ENCODE results near the gene CCDC142.
"Not testable (repeated sequence)": the region's sequence is repeated elsewhere in the genome, so short reads cannot be mapped to it uniquely, and the experiment has no call there.

The CCDC142 gene

GRCh38 chr2:74481961-74482800, 617 bp downstream of the CCDC142 start:
- Histone ChIP-seq H3K4me1 (ENCODE audit: control insufficient read depth in 2 of 2, insufficient read depth in 2 of 2, low read length in 2 of 2) (peaks cover 24 to 25% of the 10 kb centered on the region in 2 donors), H3K4me3 (ENCODE audit: low read length in 2 of 2) (peak overlapping the region; percentile 100), H3K36me3 (ENCODE audit: control insufficient read depth in 2 of 2, insufficient read depth in 2 of 2, low read length in 2 of 2) (peaks cover 7 to 16% of the 10 kb centered on the region in 2 donors), H3K27ac (ENCODE audit: low read depth in 2 of 2, low read length in 2 of 2) (peak overlapping the region; percentile 93), H3K9me3 (ENCODE audit: control insufficient read depth in 2 of 2, low read length in 2 of 2) (no peaks in the 10 kb centered on the region), H3K27me3 (ENCODE audit: control insufficient read depth in 2 of 2, insufficient read depth in 2 of 2, low read length in 2 of 2) (no peaks in the 10 kb centered on the region), H3K9ac (ENCODE audit: low read depth in 1 of 2, low read length in 2 of 2) (peak overlapping the region; percentile 79 to 89)

- no peaks in the 10 kb centered on the region for H3K27me3 ChIP-seq (ENCODE audit: control insufficient read depth in 2 of 2, insufficient read depth in 2 of 2, low read length in 2 of 2)
- H3K36me3 ChIP-seq (ENCODE audit: control insufficient read depth in 2 of 2, insufficient read depth in 2 of 2, low read length in 2 of 2): peaks cover 7 to 19% of the 10 kb centered on the region in 2 donors
- H3K27ac ChIP-seq (ENCODE audit: low read depth in 2 of 2, low read length in 2 of 2): peak overlapping the region in 1 of 2 donors; percentile 93
- peak overlapping the region; percentile 100 for H3K4me3 ChIP-seq (ENCODE audit: low read length in 2 of 2)
- H3K9ac ChIP-seq (ENCODE audit: low read depth in 1 of 2, low read length in 2 of 2): peak overlapping the region; percentile 79 to 89
- peaks cover 24 to 25% of the 10 kb centered on the region in 2 donors for H3K4me1 ChIP-seq (ENCODE audit: control insufficient read depth in 2 of 2, insufficient read depth in 2 of 2, low read length in 2 of 2)
- H3K9me3 ChIP-seq (ENCODE audit: control insufficient read depth in 2 of 2, low read length in 2 of 2): no peaks in the 10 kb centered on the region
Observed at GRCh38 chr2:74481431-74481830, 1.4 kb downstream of the CCDC142 start.

- Histone ChIP-seq H3K36me3 (ENCODE audit: control insufficient read depth in 2 of 2, insufficient read depth in 2 of 2, low read length in 2 of 2) (peaks cover 13 to 23% of the 10 kb centered on the region in 2 donors), H3K27ac (ENCODE audit: low read depth in 2 of 2, low read length in 2 of 2) (no peak overlapping the region), H3K4me1 (ENCODE audit: control insufficient read depth in 2 of 2, insufficient read depth in 2 of 2, low read length in 2 of 2) (peaks cover 16 to 20% of the 10 kb centered on the region in 2 donors), H3K9ac (ENCODE audit: low read depth in 1 of 2, low read length in 2 of 2) (no peak overlapping the region), H3K9me3 (ENCODE audit: control insufficient read depth in 2 of 2, low read length in 2 of 2) (no peaks in the 10 kb centered on the region), H3K4me3 (ENCODE audit: low read length in 2 of 2) (no peak overlapping the region), H3K27me3 (ENCODE audit: control insufficient read depth in 2 of 2, insufficient read depth in 2 of 2, low read length in 2 of 2) (no peaks in the 10 kb centered on the region)
Observed at GRCh38 chr2:74474899-74475298, 7.9 kb downstream of the CCDC142 start.

- H3K4me3 ChIP-seq (ENCODE audit: low read length in 2 of 2): no peak overlapping the region
- no peak overlapping the region for H3K27ac ChIP-seq (ENCODE audit: low read depth in 2 of 2, low read length in 2 of 2)
- no peak overlapping the region for H3K9ac ChIP-seq (ENCODE audit: low read depth in 1 of 2, low read length in 2 of 2)
- no peaks in the 10 kb centered on the region for H3K27me3 ChIP-seq (ENCODE audit: control insufficient read depth in 2 of 2, insufficient read depth in 2 of 2, low read length in 2 of 2)
- peaks cover 13 to 23% of the 10 kb centered on the region in 2 donors for H3K36me3 ChIP-seq (ENCODE audit: control insufficient read depth in 2 of 2, insufficient read depth in 2 of 2, low read length in 2 of 2)
- no peaks in the 10 kb centered on the region for H3K9me3 ChIP-seq (ENCODE audit: control insufficient read depth in 2 of 2, low read length in 2 of 2)
- H3K4me1 ChIP-seq (ENCODE audit: control insufficient read depth in 2 of 2, insufficient read depth in 2 of 2, low read length in 2 of 2): peaks cover 16 to 20% of the 10 kb centered on the region in 2 donors
Observed at GRCh38 chr2:74474481-74474880, 8.3 kb downstream of the CCDC142 start.

- Histone ChIP-seq H3K36me3 (ENCODE audit: control insufficient read depth in 2 of 2, insufficient read depth in 2 of 2, low read length in 2 of 2) (peaks cover 13 to 23% of the 10 kb centered on the region in 2 donors), H3K4me3 (ENCODE audit: low read length in 2 of 2) (peak overlapping the region; percentile 95 to 98), H3K27me3 (ENCODE audit: control insufficient read depth in 2 of 2, insufficient read depth in 2 of 2, low read length in 2 of 2) (no peaks in the 10 kb centered on the region), H3K4me1 (ENCODE audit: control insufficient read depth in 2 of 2, insufficient read depth in 2 of 2, low read length in 2 of 2) (peaks cover 16 to 20% of the 10 kb centered on the region in 2 donors), H3K27ac (ENCODE audit: low read depth in 2 of 2, low read length in 2 of 2) (peak overlapping the region; percentile 92 to 94), H3K9ac (ENCODE audit: low read depth in 1 of 2, low read length in 2 of 2) (peak overlapping the region; percentile 90 to 91), H3K9me3 (ENCODE audit: control insufficient read depth in 2 of 2, low read length in 2 of 2) (no peaks in the 10 kb centered on the region)
Observed at GRCh38 chr2:74472945-74473258, 9.9 kb downstream of the CCDC142 start.

- Histone ChIP-seq H3K27ac (ENCODE audit: low read depth in 2 of 2, low read length in 2 of 2) (peak within 1 kb of the TSS; percentile 92 to 94), H3K4me3 (ENCODE audit: low read length in 2 of 2) (peak within 1 kb of the TSS; percentile 95 to 98), H3K9ac (ENCODE audit: low read depth in 1 of 2, low read length in 2 of 2) (peak within 1 kb of the TSS; percentile 90 to 91), H3K27me3 (ENCODE audit: control insufficient read depth in 2 of 2, insufficient read depth in 2 of 2, low read length in 2 of 2) (no peaks in the 10 kb centered on the region), H3K9me3 (ENCODE audit: control insufficient read depth in 2 of 2, low read length in 2 of 2) (no peaks in the 10 kb centered on the region), H3K4me1 (ENCODE audit: control insufficient read depth in 2 of 2, insufficient read depth in 2 of 2, low read length in 2 of 2) (peaks cover 16 to 20% of the 10 kb centered on the region in 2 donors), H3K36me3 (ENCODE audit: control insufficient read depth in 2 of 2, insufficient read depth in 2 of 2, low read length in 2 of 2) (peaks cover 13 to 20% of the 10 kb centered on the region in 2 donors)
Observed at GRCh38 chr2:74472086-74472944, 10.5 kb downstream of the CCDC142 start, which contains the start of gene MRPL53. Gene MRPL53 (minus strand): TSS chr2:74472680. CDS start chr2:74472660, 20 bp downstream.

GRCh38 chr2:74471332-74472065, 11.3 kb downstream of the CCDC142 start:
- no peaks in the 10 kb centered on the region for H3K9me3 ChIP-seq (ENCODE audit: control insufficient read depth in 2 of 2, low read length in 2 of 2)
- H3K4me3 ChIP-seq (ENCODE audit: low read length in 2 of 2): peak overlapping the region; percentile 95 to 98
- H3K4me1 ChIP-seq (ENCODE audit: control insufficient read depth in 2 of 2, insufficient read depth in 2 of 2, low read length in 2 of 2): peaks cover 16 to 20% of the 10 kb centered on the region in 2 donors
- H3K9ac ChIP-seq (ENCODE audit: low read depth in 1 of 2, low read length in 2 of 2): peak overlapping the region; percentile 90 to 91
- peaks cover 13 to 16% of the 10 kb centered on the region in 2 donors for H3K36me3 ChIP-seq (ENCODE audit: control insufficient read depth in 2 of 2, insufficient read depth in 2 of 2, low read length in 2 of 2)
- H3K27me3 ChIP-seq (ENCODE audit: control insufficient read depth in 2 of 2, insufficient read depth in 2 of 2, low read length in 2 of 2): no peaks in the 10 kb centered on the region
- H3K27ac ChIP-seq (ENCODE audit: low read depth in 2 of 2, low read length in 2 of 2): peak overlapping the region; percentile 92 to 94

GRCh38 chr2:74470742-74471141, 12.1 kb downstream of the CCDC142 start:
- not testable (repeated sequence) for H3K27me3 ChIP-seq (ENCODE audit: control insufficient read depth in 2 of 2, insufficient read depth in 2 of 2, low read length in 2 of 2); H3K9me3 ChIP-seq (ENCODE audit: control insufficient read depth in 2 of 2, low read length in 2 of 2); H3K4me3 ChIP-seq (ENCODE audit: low read length in 2 of 2); H3K9ac ChIP-seq (ENCODE audit: low read depth in 1 of 2, low read length in 2 of 2); H3K27ac ChIP-seq (ENCODE audit: low read depth in 2 of 2, low read length in 2 of 2)
- Histone ChIP-seq H3K36me3 (ENCODE audit: control insufficient read depth in 2 of 2, insufficient read depth in 2 of 2, low read length in 2 of 2) (peaks cover 13 to 15% of the 10 kb centered on the region in 2 donors), H3K4me1 (ENCODE audit: control insufficient read depth in 2 of 2, insufficient read depth in 2 of 2, low read length in 2 of 2) (peaks cover 19 to 23% of the 10 kb centered on the region in 2 donors)

- H3K27ac ChIP-seq (ENCODE audit: low read depth in 2 of 2, low read length in 2 of 2): peak overlapping the region in 1 of 2 donors; percentile 77
Observed at GRCh38 chr2:74464406-74464805, 18.4 kb downstream of the CCDC142 start.

More at GRCh38 chr2:74464406-74464805, 18.4 kb downstream of the CCDC142 start:
- Histone ChIP-seq H3K4me3 (ENCODE audit: low read length in 2 of 2) (peak overlapping the region; percentile 87 to 98), H3K27me3 (ENCODE audit: control insufficient read depth in 2 of 2, insufficient read depth in 2 of 2, low read length in 2 of 2) (no peaks in the 10 kb centered on the region), H3K9me3 (ENCODE audit: control insufficient read depth in 2 of 2, low read length in 2 of 2) (no peaks in the 10 kb centered on the region), H3K4me1 (ENCODE audit: control insufficient read depth in 2 of 2, insufficient read depth in 2 of 2, low read length in 2 of 2) (peaks cover 11 to 15% of the 10 kb centered on the region in 2 donors), H3K9ac (ENCODE audit: low read depth in 1 of 2, low read length in 2 of 2) (peak overlapping the region; percentile 84 to 91), H3K36me3 (ENCODE audit: control insufficient read depth in 2 of 2, insufficient read depth in 2 of 2, low read length in 2 of 2) (peaks cover 8 to 16% of the 10 kb centered on the region in 2 donors)
